PC-3 (cell line): Measurements from ENCODE around the gene FAM161A.

ENCODE experiments used
- CTCF ChIP-seq: fragments of 300-600 bp; sonication (generic); conservative IDR thresholded peaks from 2 replicates; pipeline ENCODE4 v1.5.1; 2017; ENCODE audit warnings: antibody characterized with exemption, low read depth, mild to moderate bottlenecking, low read length
- EZH2 ChIP-seq: fragments of 300-600 bp; sonication (generic); IDR thresholded peaks from one replicate; pipeline ENCODE4 v1.6.1; 2017; ENCODE audit warnings: antibody characterized with exemption, mild to moderate bottlenecking, low read length; ENCODE audit not compliant: unreplicated experiment

DNA sequence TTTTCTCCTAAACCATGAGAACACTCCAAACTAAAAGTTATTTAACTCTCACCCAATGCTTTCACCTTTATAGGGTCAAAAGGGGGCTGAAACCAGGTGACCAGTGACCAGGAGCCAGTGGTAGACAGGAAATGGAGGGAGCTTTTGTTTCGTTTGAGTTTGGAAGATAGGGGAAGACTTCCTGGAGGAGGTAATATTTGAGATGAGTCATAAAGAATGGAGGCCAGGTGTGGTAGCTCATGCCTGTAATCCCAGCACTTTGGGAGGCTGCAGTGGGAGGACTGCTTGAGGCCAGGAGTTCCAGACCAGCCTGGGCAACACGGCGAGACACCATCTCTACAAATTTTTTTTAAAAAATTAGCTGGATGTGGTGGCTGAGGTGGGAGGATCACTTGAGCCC, 8.5 kb downstream of the FAM161A start:
- TF ChIP-seq EZH2 (no peak), CTCF (no peak)
